Stimulated activated CD4-positive, alpha-beta T cell treated with anti-CD3 and anti-CD28 coated beads, TNF-alpha, amount 100 ng/mL, for 1 hour (primary cell): Measurements from ENCODE around the gene TNS1.
"Not testable (repeated sequence)": the region's sequence is repeated elsewhere in the genome, so short reads cannot be mapped to it uniquely, and the experiment has no call there.

Experiments used
- DNase-seq, 3 donors: peaks; one replicate each; pipeline ENCODE4 v3.0.0-alpha.2; 2020; ENCODE audit warnings: low read depth in 3 of 3, low spot score in 1 of 3

The TNS1 gene

DNA sequence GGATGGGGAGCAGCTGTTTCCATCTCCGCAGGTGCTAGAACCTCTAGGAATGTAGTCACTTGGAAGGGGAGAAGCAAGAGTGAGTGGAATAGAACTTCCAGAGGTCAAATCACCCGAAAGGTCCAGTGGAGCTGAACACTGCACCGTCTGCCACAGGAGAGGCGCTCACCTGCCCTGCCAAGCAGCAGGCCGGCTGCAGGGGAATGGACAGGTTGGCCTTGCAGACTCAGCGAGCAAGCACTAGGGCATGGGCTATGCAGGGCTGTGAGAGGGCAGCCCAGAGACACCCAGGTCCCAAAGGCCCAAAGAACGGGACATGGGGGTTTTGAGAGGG lies 214.2 kb downstream of the TNS1 start:
- no peak for DNase-seq

DNA sequence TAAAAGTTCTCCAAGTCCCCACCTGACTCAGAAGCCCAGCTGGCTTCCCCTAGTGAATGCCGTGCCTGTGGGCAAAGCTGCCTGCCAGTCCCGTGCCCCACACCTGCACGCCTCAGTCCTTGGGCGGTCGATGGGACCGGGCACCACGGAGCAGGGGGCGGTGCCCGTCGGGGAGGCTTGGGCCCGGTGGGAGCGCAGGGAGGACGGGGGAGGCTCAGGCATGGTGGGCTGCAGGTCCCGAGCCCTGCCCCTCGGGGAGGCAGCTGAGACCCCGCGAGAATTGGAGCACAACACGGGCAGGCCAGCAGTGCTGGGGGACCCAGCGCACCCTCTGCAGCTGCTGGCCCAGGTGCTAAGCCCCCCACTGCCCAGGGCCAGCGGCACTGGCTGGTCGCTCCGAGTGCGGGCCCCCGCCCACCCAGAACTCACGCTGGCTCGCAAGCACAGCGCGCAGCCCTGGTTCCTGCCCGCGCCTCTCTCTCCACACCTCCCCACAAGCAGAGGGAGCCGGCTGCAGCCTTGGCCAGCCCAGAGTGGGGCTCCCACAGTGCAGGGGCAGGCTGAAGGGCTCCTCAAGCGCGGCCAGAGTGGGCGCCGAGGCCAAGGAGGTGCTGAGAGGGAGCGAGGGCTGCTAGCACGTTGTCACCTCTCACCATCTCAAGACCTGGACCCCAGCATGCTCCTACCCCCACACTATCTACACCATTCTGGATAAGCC lies 215.5 kb downstream of the TNS1 start:
- no peak for DNase-seq

DNA sequence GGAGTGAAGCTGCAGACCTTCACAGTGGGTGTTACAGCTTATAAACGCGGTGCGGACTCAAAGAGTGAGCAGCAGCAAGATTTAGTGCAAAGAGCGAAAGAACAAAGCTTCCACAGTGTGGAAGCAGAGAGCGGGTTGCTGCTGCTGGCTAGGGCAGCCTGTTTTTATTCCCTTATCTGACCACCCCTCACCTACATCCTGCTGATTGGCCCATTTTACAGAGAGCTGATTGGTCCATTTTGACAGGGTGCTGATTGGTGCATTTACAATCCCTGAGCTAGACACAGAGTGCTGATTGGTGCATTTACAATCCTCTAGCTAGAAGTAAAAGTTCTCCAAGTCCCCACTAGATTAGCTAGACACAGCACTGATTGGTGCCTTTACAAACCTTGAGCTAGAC lies 216.2 kb downstream of the TNS1 start:
- not testable (repeated sequence) for DNase-seq

DNA sequence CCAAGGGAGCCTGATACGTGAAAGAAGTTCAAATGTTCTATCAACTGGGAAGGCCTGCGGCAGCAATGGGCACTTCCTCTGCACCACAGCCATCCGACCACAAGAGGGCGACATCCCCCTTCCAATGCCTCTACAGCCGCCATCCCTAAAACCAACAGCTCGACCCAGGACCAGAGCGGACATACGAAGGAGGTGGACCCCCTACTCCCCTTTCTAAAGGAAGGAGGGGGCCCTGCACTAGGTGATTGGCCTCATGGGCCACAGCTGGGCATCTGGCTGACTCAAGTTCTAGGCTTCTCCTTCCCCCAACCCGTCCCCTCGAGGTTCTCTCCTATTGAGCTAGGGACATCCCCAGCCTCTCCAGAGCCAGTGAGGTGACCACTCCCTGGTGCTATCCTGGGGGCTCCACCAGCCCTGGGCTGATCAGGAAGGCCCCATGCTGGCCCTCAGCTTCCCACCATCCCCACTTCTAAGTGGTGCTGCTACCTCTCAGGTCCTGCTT lies 217.2 kb downstream of the TNS1 start:
- peak; percentile 11 to 70 (median 53) for DNase-seq

DNA sequence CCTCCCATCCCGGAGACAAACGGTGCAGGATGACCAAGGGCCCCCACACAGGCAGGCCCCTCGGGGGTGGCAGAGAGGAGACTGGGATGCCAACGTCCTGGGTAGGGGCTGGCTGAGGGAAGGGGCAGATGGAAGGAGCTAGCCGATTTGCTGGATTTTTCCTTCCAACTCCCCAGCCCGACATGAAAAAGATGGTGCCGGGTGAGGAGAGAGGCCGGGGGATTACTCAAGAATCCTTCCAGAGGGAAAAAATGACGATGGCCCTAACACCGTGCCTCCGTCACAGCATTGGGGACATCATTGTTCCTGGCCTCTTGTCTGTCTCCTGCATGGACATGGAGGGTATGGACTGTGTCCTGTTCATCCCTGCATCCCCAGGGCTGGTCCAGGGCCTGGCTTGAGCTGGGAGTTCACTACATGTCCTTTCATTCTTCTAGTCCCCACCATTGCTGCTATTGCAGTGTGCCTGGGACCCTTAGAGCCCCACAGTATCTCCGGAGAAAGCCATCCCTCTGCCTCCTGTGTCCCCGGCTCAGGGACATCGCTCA lies 217.7 kb downstream of the TNS1 start:
- DNase-seq = no peak

DNA sequence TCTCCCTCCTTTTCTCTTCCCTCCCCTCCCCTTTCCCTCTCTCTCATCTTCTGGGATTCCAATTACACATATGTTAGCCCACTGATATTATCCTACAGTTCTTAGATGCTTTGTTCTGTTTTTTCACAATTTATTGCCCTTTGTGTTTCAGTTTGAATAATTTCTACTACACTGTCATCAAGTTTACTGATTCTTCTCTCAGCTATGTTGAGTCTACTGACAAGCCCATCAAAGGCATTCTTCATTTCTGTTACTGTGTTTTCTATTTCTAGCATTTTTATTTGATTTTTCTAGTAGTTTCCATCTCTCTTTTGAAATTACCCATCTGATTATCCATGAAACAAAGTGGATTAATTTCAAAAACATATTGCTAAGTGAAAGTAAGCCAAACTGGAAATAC lies 219.6 kb downstream of the TNS1 start:
- no peak for DNase-seq

DNA sequence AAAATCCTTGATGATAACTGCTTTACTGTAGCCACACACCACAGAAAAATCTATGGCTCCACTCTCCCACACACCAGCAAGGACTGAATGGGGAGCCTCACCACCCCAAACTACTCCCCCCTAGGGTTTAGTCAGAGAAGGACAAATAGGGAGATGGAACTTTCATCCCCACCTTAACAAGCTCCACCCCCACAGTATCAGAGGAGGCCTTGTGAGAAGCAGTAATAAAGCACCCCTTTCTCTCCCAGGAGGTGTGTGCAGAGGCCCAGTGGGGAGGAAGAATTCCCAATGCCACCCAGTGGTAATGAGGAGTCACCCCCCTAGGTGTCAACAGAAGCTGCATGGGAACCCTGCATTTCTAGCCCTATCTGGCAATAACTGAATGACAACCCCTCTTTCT lies 224.9 kb downstream of the TNS1 start:
- DNase-seq = no peak

DNA sequence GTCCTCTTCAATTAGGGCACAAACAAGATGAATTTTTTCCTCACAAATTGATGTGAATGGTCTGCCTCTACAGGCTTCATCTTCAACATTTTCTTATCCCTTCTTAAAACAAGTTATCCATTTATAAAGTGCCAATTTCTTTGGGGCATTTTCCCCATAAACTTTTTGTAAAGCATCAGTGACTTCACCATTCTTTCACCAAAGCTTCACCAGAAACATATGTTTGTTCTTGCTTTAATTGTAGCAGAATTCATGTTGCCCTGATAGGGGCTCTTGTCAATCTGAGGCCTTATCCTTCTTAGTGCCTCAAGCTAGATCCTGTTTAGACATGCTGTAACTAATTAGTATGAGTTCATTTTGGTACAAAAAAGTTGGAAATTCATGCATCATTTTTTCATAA lies 226.2 kb downstream of the TNS1 start:
- DNase-seq = no peak

DNA sequence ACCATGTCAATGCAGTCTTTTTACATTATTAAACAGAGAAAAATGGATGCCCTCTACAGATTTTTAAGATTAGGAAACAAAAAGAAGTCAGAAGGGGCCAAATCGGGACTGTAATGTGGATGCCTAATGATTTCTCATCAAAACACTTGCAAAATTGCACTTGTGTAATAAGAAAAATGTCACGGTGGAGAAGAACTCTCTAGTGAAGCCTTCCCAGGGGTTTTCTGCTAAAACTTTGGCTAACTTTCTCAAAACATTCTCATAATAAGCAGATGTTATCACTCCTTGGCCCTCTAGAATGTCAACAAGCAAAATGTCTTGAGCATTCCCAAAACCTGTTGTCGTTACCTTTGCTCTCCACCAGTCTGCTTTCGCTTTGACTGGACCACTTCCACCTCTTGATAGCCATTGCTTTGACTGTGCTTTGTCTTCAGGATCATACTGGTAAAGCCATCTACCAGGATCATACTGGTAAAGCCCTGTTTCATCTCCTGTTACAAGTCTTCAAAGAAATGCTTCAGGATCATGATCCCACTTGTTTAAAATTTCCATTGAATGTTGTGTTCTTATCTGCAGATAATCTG lies 226.8 kb downstream of the TNS1 start:
- no peak for DNase-seq

DNA sequence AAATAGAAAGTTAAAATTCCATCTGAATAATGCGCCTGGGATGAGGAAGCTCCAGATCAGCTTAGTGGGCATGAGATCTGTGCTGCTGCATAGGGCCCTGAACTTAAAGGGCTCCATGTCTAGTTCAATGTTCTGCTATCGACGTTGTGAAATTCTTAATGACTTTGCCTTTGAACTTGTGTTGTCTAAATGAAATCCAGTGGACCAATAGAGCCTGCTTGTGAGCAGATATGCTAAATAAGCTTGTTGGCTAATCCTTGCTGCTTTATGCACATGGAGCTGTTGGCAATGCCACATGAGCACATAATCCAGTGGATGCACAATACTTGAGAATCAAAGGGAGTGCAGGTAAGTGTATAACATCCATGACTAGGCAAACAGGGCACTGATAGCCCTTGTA lies 228.6 kb downstream of the TNS1 start:
- DNase-seq = no peak

DNA sequence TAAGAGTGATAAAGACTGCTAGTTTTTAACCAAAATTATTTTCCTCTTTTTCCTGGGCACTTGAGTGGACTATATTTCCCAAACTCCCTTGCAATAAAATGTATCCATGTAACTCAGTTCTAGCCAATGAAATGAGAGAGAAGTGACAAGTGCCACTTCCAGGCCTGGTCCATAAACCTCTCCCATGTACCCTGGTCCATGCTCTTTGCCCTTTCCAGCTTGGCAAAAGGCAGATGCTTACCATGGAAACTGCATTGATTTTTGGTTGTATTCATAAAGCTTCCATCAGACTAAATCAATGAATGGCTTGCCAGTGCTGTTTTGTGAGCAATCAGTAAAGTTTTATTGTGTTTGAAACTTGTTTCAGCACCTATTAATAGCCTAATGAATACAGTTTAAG lies 229.3 kb downstream of the TNS1 start:
- no peak for DNase-seq

DNA sequence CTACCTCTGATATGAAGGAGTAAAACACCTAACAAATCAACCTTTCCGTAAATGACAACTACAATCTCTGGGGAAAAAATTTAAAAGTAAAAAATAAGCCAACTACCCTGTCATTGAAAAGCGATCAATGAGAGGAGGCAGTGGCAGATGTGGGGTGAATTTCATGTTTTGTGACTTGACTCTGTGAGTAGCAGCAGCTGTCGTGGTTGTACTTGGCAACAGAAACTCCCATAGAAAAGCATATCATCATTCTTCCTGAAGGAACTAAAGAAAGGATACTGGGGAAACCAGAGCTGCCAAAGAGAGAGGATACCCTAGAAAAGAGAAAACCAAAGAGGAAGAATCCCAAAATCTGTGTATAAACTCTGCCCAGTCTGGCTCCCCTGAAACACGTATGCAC lies 236.4 kb downstream of the TNS1 start:
- DNase-seq = no peak

DNA sequence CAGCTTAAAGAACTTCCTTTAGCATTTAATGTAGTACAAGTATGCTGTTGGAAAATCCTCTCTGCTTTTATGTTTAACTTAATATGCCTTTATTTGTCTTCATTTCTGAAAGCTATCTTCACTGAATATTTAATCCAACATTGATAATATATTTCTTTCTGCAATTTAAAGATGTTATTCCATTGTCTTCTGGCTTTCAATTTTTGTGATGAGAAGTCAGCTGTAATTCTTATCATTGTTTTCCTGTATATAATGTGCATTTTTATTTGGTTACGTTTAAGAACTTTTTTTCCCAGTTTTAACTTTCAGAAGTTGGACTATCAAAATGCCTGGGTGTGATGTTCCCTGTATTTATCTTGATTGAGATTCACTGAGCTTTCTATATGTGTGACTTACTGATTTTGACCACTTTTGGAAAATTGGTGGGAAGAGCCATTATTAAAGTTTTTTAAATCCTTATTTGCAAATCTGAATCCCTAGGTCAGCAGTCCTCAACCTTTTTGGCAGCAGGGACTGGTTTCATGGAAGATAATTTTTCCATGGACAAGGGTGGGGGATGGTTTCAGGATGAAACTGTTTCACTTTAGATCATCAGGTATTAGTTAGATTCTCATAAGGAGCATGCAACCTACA lies 241.0 kb downstream of the TNS1 start:
- DNase-seq = no peak

DNA sequence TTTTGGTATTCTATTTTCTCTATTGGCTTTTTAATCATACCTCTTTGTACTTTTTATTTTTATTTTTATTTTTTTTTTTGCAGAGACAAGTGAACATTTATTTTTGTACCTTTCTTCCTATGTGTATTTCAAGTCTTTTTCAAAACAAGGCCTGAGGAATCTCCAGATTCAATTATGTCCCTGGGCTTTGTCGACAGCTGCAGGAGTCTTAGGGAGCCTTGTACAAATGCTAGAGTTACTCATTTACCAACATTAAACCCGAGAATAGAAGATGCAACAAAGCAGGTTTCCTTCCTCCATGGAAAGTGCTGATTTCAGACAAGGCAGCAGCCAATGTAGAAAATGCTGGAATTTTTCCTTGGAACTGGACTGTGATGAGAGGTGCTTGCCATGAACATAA lies 242.8 kb downstream of the TNS1 start:
- DNase-seq = no peak

DNA sequence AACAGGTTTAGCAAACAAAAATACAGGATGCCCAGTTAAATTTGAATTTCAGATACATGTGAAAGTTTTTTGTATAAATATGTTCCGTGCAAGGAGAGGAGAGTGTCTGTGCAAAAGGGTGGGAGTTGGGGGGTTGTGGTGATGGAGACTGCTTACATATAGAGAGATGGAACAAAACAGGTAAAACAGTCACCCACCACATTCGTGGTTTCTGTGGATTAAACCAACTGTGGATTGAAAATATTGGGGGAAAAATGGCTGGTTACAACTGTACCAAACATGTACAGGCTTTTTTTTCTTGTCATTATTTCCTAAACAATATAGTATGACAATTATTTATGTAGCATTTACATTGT lies 245.7 kb downstream of the TNS1 start:
- DNase-seq = no peak

DNA sequence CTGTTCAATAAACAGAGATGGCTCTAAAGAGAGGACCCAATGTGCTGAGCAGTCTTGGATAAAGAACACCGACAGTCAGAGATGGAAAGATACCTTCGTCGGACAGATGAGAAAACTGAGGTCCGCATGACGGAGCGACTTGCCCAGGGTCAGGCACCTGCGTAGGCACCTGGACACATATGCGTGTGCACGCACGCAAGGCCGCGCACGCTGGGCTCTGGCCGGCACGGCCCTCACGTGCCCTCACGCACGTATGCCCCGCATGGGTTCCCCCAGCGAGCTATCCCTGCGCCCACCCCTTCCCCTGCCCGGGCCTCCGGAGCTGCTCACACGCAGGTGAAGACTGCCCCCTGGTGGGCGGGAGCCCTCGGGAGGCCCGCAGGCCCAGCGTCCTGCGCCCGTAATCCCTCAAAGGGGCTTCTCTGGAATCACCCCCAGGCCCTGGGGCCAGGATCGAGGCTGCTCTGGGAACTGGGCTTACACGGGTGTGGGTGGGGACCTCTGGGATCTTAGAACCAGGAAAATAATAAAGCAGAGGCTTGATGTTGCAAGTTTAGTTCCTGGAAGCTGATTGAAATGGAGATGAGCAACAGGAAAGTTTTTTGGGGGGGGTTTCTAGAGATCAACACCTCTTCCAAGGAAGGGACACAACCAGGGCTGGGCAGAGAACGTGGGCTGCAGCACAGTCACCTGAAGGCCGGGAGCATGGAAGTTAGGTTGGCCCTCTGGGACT lies 246.3 kb downstream of the TNS1 start:
- peak; percentile 6 to 65 (median 27) for DNase-seq

DNA sequence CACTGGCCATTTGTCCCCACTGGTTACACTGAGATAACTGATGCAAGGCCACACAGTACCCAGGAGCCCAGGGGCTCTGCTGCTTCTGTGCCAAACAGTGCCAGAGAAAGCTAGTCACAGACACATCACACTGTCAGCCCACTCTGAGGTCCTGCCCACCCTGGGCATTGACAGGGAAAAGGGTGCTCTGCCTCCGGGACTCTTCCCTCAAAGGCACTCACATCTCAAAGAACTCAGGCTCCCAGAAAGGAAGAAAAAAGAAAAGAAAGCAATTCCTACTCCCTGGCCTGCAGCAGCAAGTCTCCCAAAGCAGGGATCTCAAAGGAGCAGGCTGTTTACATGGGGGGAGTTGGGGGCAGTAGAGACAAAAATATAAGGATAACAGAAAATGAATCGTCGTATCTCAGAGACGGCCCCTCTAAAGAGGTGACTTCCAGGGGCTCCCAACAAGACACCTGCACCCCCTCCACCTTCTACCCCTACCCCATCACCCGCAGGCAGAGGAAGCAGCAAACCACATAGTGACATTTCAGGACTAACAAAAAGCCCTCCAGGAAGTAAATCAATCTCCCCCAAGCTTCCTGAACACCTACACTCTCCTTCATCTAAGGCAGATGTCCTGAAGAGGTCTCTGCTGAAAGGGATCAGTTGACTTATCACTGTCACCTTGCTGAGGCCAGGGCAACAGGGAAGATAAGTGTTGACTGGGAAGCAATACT lies 247.6 kb downstream of the TNS1 start:
- DNase-seq = no peak

DNA sequence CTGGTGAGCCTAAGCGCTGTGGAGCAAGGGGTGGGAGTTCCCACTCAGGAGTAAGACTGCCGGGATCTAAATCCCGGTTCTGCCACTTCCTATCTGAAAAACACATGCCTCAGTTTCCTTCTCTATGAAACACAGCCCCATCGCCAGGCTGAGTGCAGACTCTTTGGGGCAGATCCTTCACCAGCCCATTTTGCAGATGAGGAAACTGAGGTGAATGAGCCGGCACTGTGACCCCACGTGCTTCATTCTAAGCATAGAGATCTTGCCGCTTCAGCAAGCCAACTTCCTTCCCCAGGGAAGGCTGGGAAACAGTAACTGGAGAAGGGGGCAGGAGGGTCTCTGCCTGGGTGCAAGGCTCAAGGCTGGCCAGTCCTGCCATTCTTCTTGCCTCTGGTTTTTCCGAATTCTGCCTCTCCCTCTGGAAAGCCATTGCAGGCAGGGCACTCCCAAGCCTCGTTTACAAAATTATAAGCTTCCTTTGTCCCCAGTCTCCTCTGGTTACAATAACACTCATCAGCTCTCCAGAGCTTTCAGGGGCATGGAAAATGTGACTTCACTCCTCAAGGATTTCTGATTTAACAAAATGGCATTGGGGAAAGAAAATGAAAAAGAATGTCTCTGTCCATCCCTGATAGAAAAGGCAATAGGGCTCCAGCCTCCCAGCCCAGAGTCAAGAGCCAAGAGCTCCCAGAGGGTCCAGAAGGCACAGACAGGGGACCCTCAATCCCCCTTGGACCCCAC lies 249.2 kb downstream of the TNS1 start:
- no peak for DNase-seq

DNA sequence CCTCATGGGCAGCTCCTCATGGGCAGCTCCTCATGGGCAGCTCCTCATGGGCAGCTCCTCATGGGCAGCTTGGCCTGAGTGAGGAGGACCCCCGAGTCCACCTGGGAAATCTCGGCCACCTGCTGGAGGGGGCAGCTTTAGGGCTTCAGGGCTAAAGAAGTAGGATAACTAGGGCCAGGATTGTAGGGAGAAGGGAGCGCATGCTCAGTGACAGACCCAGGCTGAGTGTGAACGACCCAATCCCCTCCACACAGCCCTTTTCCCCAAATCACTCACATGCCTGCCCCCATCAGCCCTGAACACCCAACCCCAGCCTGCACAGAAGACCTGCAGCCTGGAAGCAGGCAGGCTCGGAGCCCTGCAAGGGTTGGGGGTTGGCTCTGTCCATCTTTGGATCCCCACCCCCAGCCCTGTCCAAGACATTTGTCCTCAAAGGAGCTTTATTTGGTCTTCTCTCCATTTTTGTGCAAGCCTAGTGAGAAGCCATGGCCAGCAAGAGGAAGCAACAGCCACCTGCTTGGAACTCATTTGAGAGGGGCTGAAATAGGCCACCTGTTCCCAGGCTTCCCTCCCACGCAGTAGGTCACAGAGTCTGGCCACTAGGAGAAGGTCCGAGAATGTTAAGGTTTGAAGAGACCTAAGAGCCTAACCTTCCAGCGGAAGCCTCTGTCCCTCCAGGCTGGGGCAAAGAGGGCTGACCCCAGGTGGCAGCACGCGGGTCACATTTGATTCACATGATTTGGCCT lies 249.9 kb downstream of the TNS1 start:
- no peak for DNase-seq

DNA sequence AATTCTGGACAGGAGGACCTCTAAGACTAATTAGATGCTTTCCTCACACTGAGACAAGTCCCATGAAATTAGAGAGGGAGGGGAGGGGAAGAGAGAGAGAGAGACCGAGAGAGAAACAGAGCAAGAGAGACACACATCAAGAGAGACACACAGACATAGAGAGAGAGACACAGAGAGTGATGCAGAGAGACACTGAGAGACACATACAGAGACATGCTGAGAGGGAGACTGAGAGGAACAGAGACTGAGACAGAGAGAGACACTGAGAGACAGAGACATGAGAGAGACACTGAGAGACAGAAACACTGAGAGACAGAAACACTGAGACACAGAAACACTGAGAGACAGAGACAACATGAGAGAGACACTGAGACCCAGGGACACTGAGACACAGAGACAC lies 250.8 kb downstream of the TNS1 start:
- no peak for DNase-seq
